ENCODE results near the gene CELF6.
A peak's percentile ranks its signal among the peaks of the same experiment; 100 is the strongest.

CELF6 gene

GRCh38 chr15:72358121-72358520 is 38.2 kb upstream of the CELF6 start:
- no peak for DNase-seq (ENCODE audit: low read depth)
- H3K4me3 ChIP-seq (ENCODE audit: control insufficient read depth, low read depth, low read length): no peak overlapping the region
- TF ChIP-seq CTCF (conservative IDR thresholded peaks at IDR 0.05; ENCODE audit: control insufficient read depth, insufficient read depth, low read depth, low read length): no peak

GRCh38 chr15:72354496-72354895 is 34.5 kb upstream of the CELF6 start:
- TF ChIP-seq CTCF (conservative IDR thresholded peaks at IDR 0.05; ENCODE audit: control insufficient read depth, insufficient read depth, low read depth, low read length): no peak
- H3K4me3 ChIP-seq (ENCODE audit: control insufficient read depth, low read depth, low read length): no peak overlapping the region
- no peak for DNase-seq (ENCODE audit: low read depth)

GRCh38 chr15:72353266-72353665 is 33.3 kb upstream of the CELF6 start:
- DNase-seq (ENCODE audit: low read depth): peak; percentile 24
- no peak for TF ChIP-seq CTCF (conservative IDR thresholded peaks at IDR 0.05; ENCODE audit: control insufficient read depth, insufficient read depth, low read depth, low read length)

GRCh38 chr15:72345806-72346205 is 25.8 kb upstream of the CELF6 start:
- H3K4me3 ChIP-seq (ENCODE audit: control insufficient read depth, low read depth, low read length): no peak overlapping the region
- no peak for DNase-seq (ENCODE audit: low read depth)
- TF ChIP-seq CTCF (conservative IDR thresholded peaks at IDR 0.05; ENCODE audit: control insufficient read depth, insufficient read depth, low read depth, low read length): no peak

More at GRCh38 chr15:72353266-72353665, 33.3 kb upstream of the CELF6 start:
- no peak overlapping the region for H3K4me3 ChIP-seq (ENCODE audit: control insufficient read depth, low read depth, low read length)

- TF ChIP-seq CTCF (conservative IDR thresholded peaks at IDR 0.05; ENCODE audit: control insufficient read depth, insufficient read depth, low read depth, low read length): no peak
- no peak overlapping the region for H3K4me3 ChIP-seq (ENCODE audit: control insufficient read depth, low read depth, low read length)
- DNase-seq (ENCODE audit: low read depth): no peak
Observed at GRCh38 chr15:72345280-72345679, 25.3 kb upstream of the CELF6 start.

GRCh38 chr15:72344602-72345001 is 24.6 kb upstream of the CELF6 start:
- no peak for TF ChIP-seq CTCF (conservative IDR thresholded peaks at IDR 0.05; ENCODE audit: control insufficient read depth, insufficient read depth, low read depth, low read length)
- no peak for DNase-seq (ENCODE audit: low read depth)
- H3K4me3 ChIP-seq (ENCODE audit: control insufficient read depth, low read depth, low read length): no peak overlapping the region

GRCh38 chr15:72342385-72342784 is 22.4 kb upstream of the CELF6 start:
- no peak overlapping the region for H3K4me3 ChIP-seq (ENCODE audit: control insufficient read depth, low read depth, low read length)
- DNase-seq (ENCODE audit: low read depth): peak; percentile 28
- peak; percentile 35 for TF ChIP-seq CTCF (conservative IDR thresholded peaks at IDR 0.05; ENCODE audit: control insufficient read depth, insufficient read depth, low read depth, low read length)
